B cell (primary cell): ENCODE measurements around the gene PLK1. TPM values are rescaled to one million over a fixed set of nuclear protein-coding genes. Genes with fewer than 3 reads are reported as not detected.

Experiments used
- ATAC-seq: fragments of 200-7000 bp; cut with Tn5 transposase; one replicate; pipeline ENCODE4 v1.10.0; 2021; ENCODE audit warnings: low read depth, mild to moderate bottlenecking, moderate number of reproducible peaks, moderate library complexity
- CTCF ChIA-PET: fragments of 350-600 bp; sonication (Branson Sonifier 250); formaldehyde crosslinking; loops from one replicate; lab custom pipeline; 2021; ENCODE audit warnings: antibody characterized with exemption, inconsistent platforms; lab: Charles Lee
- POLR2A ChIA-PET: fragments of 350-600 bp; sonication (Branson Sonifier 250); formaldehyde crosslinking; loops from one replicate; lab custom pipeline; 2021; ENCODE audit warnings: antibody characterized with exemption; lab: Charles Lee
- DNase-seq: peaks from one replicate; pipeline ENCODE4 v3.0.0; 2013
- H2AFZ ChIP-seq: 2 replicates; pipeline ENCODE4 v1.6.1; 2012; ENCODE audit warnings: mild to moderate bottlenecking, low read depth, low read length; ENCODE audit not compliant: insufficient read depth, poor library complexity, severe bottlenecking
- H3K27ac ChIP-seq, 2 donors: 1 replicate in 1 of 2; 2 replicates in 1 of 2; pipeline ENCODE4 v1.5.1; 2012 to 2013; ENCODE audit warnings: low read length in 2 of 2, mild to moderate bottlenecking in 2 of 2, moderate library complexity in 1 of 2
- H3K27me3 ChIP-seq, 4 experiments: fragments of 200-600 bp in 1 of 4; sonication (generic) in 1 of 4; replicated peaks in 1 of 4; 1 replicate in 2 of 4; 2 replicates in 2 of 4; pipeline versions ENCODE4 v1.6.1 to v1.7.0; 2013 to 2016; ENCODE audit warnings: low read length in 3 of 4, mild to moderate bottlenecking in 2 of 4, mixed read lengths in 1 of 4, moderate library complexity in 1 of 4; ENCODE audit not compliant: insufficient read depth in 4 of 4, control insufficient read depth in 3 of 4; ENCODE audit errors: control extremely low read depth in 1 of 4
- H3K36me3 ChIP-seq, 2 experiments: replicated peaks in 1 of 2; 1 replicate in 1 of 2; 2 replicates in 1 of 2; pipeline versions ENCODE4 v1.6.1 to v1.7.1; 2013; ENCODE audit warnings: low read length in 1 of 2; ENCODE audit not compliant: insufficient read depth in 2 of 2, control insufficient read depth in 1 of 2; ENCODE audit errors: control extremely low read depth in 1 of 2, extremely low read depth in 1 of 2
- H3K4me1 ChIP-seq, 2 donors: fragments of 200-600 bp in 1 of 2; sonication (generic) in 1 of 2; 1 replicate in 1 of 2; 2 replicates in 1 of 2; pipeline versions ENCODE4 v1.5.1 to v1.6.1; 2013 to 2017; ENCODE audit warnings: low read length in 2 of 2; ENCODE audit not compliant: control insufficient read depth in 2 of 2, insufficient read depth in 2 of 2
- H3K4me2 ChIP-seq: replicated peaks from 2 replicates; pipeline ENCODE3; 2012; ENCODE audit warnings: mild to moderate bottlenecking, low read depth, low read length; ENCODE audit not compliant: poor library complexity, severe bottlenecking
- H3K4me3 ChIP-seq, 5 experiments: fragments of 200-600 bp in 1 of 5; sonication (generic) in 1 of 5; 1 replicate in 3 of 5; 2 replicates in 2 of 5; pipeline versions ENCODE4 v1.5.1 to v1.7.0; 2011 to 2016; ENCODE audit warnings: low read length in 4 of 5, mild to moderate bottlenecking in 4 of 5, low read depth in 2 of 5, control low read depth in 1 of 5, moderate library complexity in 1 of 5; ENCODE audit not compliant: insufficient read depth in 1 of 5; ENCODE audit errors: control extremely low read depth in 1 of 5, extremely low read depth in 1 of 5
- H3K79me2 ChIP-seq: fragments of 200-600 bp; sonication (generic); one replicate; pipeline ENCODE4 v1.6.0; 2016; ENCODE audit warnings: low read length; ENCODE audit not compliant: control insufficient read depth, insufficient read depth
- H3K9ac ChIP-seq: fragments of 200-600 bp; sonication (generic); 2 replicates; pipeline ENCODE4 v1.6.1; 2017; ENCODE audit warnings: mild to moderate bottlenecking, low read length, moderate library complexity
- H3K9me3 ChIP-seq, 3 donors: one replicate each; pipeline versions ENCODE4 v1.6.1 to v1.7.1; 2013; ENCODE audit warnings: low read length in 2 of 3; ENCODE audit not compliant: control insufficient read depth in 2 of 3, insufficient read depth in 1 of 3; ENCODE audit errors: control extremely low read depth in 1 of 3
- H4K20me1 ChIP-seq: 2 replicates; pipeline ENCODE4 v1.6.0; 2012; ENCODE audit warnings: mild to moderate bottlenecking, low read length; ENCODE audit not compliant: insufficient read depth, control insufficient read depth, poor library complexity, severe bottlenecking
- H3K27ac Mint-ChIP-seq: one replicate; pipeline ENCODE4 v1.8.0; 2021; ENCODE audit warnings: mixed read lengths
- H3K27me3 Mint-ChIP-seq: one replicate; pipeline ENCODE4 v1.8.0; 2021; ENCODE audit warnings: mixed read lengths
- H3K4me1 Mint-ChIP-seq: one replicate; pipeline ENCODE4 v1.8.0; 2021; ENCODE audit warnings: mixed read lengths
- H3K4me3 Mint-ChIP-seq: one replicate; pipeline ENCODE4 v1.8.0; 2021; ENCODE audit warnings: mixed read lengths
- H3K9me3 Mint-ChIP-seq: one replicate; pipeline ENCODE4 v1.8.0; 2022; ENCODE audit warnings: mixed read lengths; ENCODE audit not compliant: insufficient read depth
- CTCF ChIP-seq: fragments of 200-600 bp; IDR thresholded peaks from one replicate; pipeline ENCODE4 v1.8.0; 2022; ENCODE audit warnings: antibody characterized with exemption, mild to moderate bottlenecking
- EZH2 ChIP-seq: IDR thresholded peaks from 2 replicates; pipeline ENCODE4 v1.6.1; 2012; ENCODE audit warnings: borderline replicate concordance, low read depth, mild to moderate bottlenecking, moderate library complexity, low read length; ENCODE audit not compliant: insufficient read depth, poor library complexity, severe bottlenecking
- WGBS: methylation state at CpG from one replicate; pipeline ENCODE4 v1.1.5; 2013; ENCODE audit warnings: missing lambda C conversion rate; ENCODE audit not compliant: insufficient coverage; 5-methylcytosine and 5-hydroxymethylcytosine counted together
- intact Hi-C: fragments of 100-400 bp; cut with micrococcal nuclease; formaldehyde crosslinking; loops from one replicate; pipeline ENCODE4 v1.10.0; 2022
- polyA plus RNA-seq: library from polyadenylated mRNA; depleted of rRNA; stranded (reverse); fragments of >200 nt; gene quantifications from 2 replicates; pipeline ENCODE4 v1.2.3, GENCODE V29; 2012
- total RNA-seq, 2 donors: library from RNA; stranded (reverse); fragments of 120-200 nt in 1 of 2; gene quantifications; 1 replicate in 1 of 2; 2 replicates in 1 of 2; pipeline versions ENCODE4 v1.2.3 to v1.2.4, GENCODE V29; 2013 to 2022

Gene PLK1
- total and polyA plus RNA-seq, 2 donors (not counting 1 experiment from before 2014, with no cell fraction given), result 2.7 to 3.5 TPM

GRCh38 chr16:23682181-23682580, 3.5 kb downstream of the PLK1 start:
- H3K4me1 Mint-ChIP-seq, result peaks cover 17% of the 10 kb centered on the region
- Histone ChIP-seq H4K20me1 (no peaks in the 10 kb centered on the region), H3K9ac (no peak overlapping the region), H2AFZ (no peak overlapping the region), H3K4me1 (peaks cover 12 to 15% of the 10 kb centered on the region in 2 donors), H3K36me3 (peaks cover 0 to 7% of the 10 kb centered on the region in 2 experiments), H3K27ac (no peak overlapping the region), H3K79me2 (peaks cover 19% of the 10 kb centered on the region), H3K4me2 (no peak overlapping the region), H3K9me3 (no peaks in the 10 kb centered on the region), H3K4me3 (no peak overlapping the region), H3K27me3 (peaks cover 0 to 13% (median 3%) of the 10 kb centered on the region in 4 experiments)
- WGBS, result no CpG with 5 or more reads among the region's 1 CpG
- no peaks in the 10 kb centered on the region for H3K27me3 Mint-ChIP-seq
- no peak for ATAC-seq
- H3K9me3 Mint-ChIP-seq, result no peaks in the 10 kb centered on the region
- H3K4me3 Mint-ChIP-seq, result no peak overlapping the region
- TF ChIP-seq EZH2 (no peak), CTCF (no peak)
- no peak for DNase-seq
- CTCF ChIA-PET, result no interaction called here
- H3K27ac Mint-ChIP-seq, result no peak overlapping the region
- intact Hi-C loops, result no loop called here
- POLR2A ChIA-PET, result no interaction called here

DNA sequence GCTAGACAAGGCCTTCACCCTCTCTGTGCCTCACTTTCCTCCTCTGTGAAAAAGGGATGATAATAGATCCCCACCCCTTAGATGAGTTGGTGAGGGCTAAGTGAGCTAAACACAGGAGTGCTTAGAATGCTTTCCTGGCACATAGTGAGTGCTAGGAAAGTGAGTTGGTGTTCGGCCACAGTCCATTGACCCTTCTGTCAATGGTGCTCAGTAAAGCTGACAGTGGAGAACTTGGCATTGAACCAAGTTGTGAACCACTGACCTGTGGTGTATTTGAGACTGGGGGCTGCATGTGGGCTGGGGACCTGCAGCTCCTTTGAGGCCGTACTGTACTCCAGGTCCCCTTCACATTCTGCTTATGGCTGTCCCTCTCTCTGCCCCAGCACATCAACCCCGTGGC, 4.8 kb downstream of the PLK1 start:
- Histone ChIP-seq H3K4me3 (no peak overlapping the region), H3K27me3 (peaks cover 0 to 13% (median 2%) of the 10 kb centered on the region in 4 experiments), H4K20me1 (no peaks in the 10 kb centered on the region), H3K36me3 (peaks cover 0 to 18% of the 10 kb centered on the region in 2 experiments), H2AFZ (no peak overlapping the region), H3K9ac (no peak overlapping the region), H3K4me2 (no peak overlapping the region), H3K27ac (no peak overlapping the region), H3K4me1 (peaks cover 9 to 11% of the 10 kb centered on the region in 2 donors), H3K79me2 (peaks cover 17% of the 10 kb centered on the region), H3K9me3 (no peaks in the 10 kb centered on the region)
- TF ChIP-seq EZH2 (no peak), CTCF (no peak)
- ATAC-seq (no peak), DNase-seq (no peak)
- 92% methylated on average over 3 of the region's 3 CpGs for WGBS
- ChIA-PET CTCF (no interaction called here), POLR2A (no interaction called here)
- Mint-ChIP-seq H3K27ac (no peak overlapping the region), H3K4me3 (no peak overlapping the region), H3K4me1 (peaks cover 14% of the 10 kb centered on the region), H3K9me3 (no peaks in the 10 kb centered on the region), H3K27me3 (no peaks in the 10 kb centered on the region)
- intact Hi-C loops, result no loop called here
